A673 (cell line): ENCODE measurements around the gene CAPN1. TPM values are rescaled to one million over a fixed set of nuclear protein-coding genes. Genes with fewer than 3 reads are reported as not detected.
"Not testable (repeated sequence)": the region's sequence is repeated elsewhere in the genome, so short reads cannot be mapped to it uniquely, and the experiment has no call there.

Experiments used
- BruUV-seq: library from RNA; stranded (reverse); fragments of 400-500 nt; replicated peaks from 2 replicates; lab custom pipeline; 2021; lab: Mats Ljungman, UMichigan
- CTCF ChIA-PET: fragments of 300-600 bp; sonication (Branson Sonifier 250); formaldehyde crosslinking; loops from one replicate; lab custom pipeline; 2022; ENCODE audit warnings: antibody characterized with exemption; lab: Charles Lee
- POLR2A ChIA-PET: fragments of 300-600 bp; sonication (Branson Sonifier 250); formaldehyde crosslinking; loops from one replicate; lab custom pipeline; 2022; ENCODE audit warnings: antibody characterized with exemption; ENCODE audit not compliant: low non-redundant PET; lab: Charles Lee
- DNase-seq: peaks from one replicate; pipeline ENCODE4 v3.0.0-alpha.2; 2015; ENCODE audit warnings: low spot score
- H3K27ac ChIP-seq: fragments of 200-600 bp; sonication (generic); 2 replicates; pipeline ENCODE4 v1.5.1; 2016; ENCODE audit warnings: mixed run types, low read depth, mild to moderate bottlenecking, mixed read lengths, antibody characterized with exemption, low read length; ENCODE audit not compliant: poor library complexity, severe bottlenecking
- H3K27me3 ChIP-seq: fragments of 200-600 bp; sonication (generic); replicated peaks from 2 replicates; pipeline ENCODE4 v1.6.1; 2017; ENCODE audit warnings: mixed run types, low read depth, mild to moderate bottlenecking, mixed read lengths, antibody characterized with exemption, low read length; ENCODE audit not compliant: insufficient read depth, poor library complexity
- H3K36me3 ChIP-seq: fragments of 200-600 bp; sonication (generic); 2 replicates; pipeline ENCODE4 v1.6.1; 2016; ENCODE audit warnings: mixed run types, mild to moderate bottlenecking, mixed read lengths, antibody characterized with exemption, low read length; ENCODE audit not compliant: insufficient read depth, poor library complexity, severe bottlenecking
- H3K4me1 ChIP-seq: fragments of 200-600 bp; sonication (generic); 2 replicates; pipeline ENCODE4 v1.6.1; 2017; ENCODE audit warnings: mixed run types, mild to moderate bottlenecking, mixed read lengths, antibody characterized with exemption, low read length; ENCODE audit not compliant: insufficient read depth, poor library complexity, severe bottlenecking
- H3K4me3 ChIP-seq: fragments of 200-600 bp; sonication (generic); 2 replicates; pipeline ENCODE4 v1.5.1; 2016; ENCODE audit warnings: low read depth, mixed run types, mild to moderate bottlenecking, mixed read lengths, low read length; ENCODE audit not compliant: poor library complexity, severe bottlenecking
- H3K9me3 ChIP-seq: fragments of 200-600 bp; sonication (generic); 2 replicates; pipeline ENCODE4 v1.6.1; 2016; ENCODE audit warnings: mixed run types, low read depth, mild to moderate bottlenecking, mixed read lengths, antibody characterized with exemption, low read length; ENCODE audit not compliant: poor library complexity, severe bottlenecking
- CTCF ChIP-seq: fragments of 300-800, 200-600 bp; sonication (generic); conservative IDR thresholded peaks from 2 replicates; pipeline ENCODE4 v1.5.1; 2017; ENCODE audit warnings: low read depth, mild to moderate bottlenecking, antibody characterized with exemption, low read length, moderate library complexity, mixed read lengths
- EZH2 ChIP-seq: fragments of 200-600 bp; sonication (generic); IDR thresholded peaks from 2 replicates; pipeline ENCODE4 v1.6.1; 2017; ENCODE audit warnings: borderline replicate concordance, low read depth, mild to moderate bottlenecking, mixed read lengths, antibody characterized with exemption, low read length; ENCODE audit not compliant: poor library complexity, severe bottlenecking
- intact Hi-C: fragments of 100-400 bp; cut with micrococcal nuclease; formaldehyde crosslinking; loops from one replicate; pipeline ENCODE4 v1.10.0; 2022; ENCODE audit not compliant: unreplicated experiment
- total RNA-seq: library from RNA; stranded (reverse); gene quantifications from 2 replicates; pipeline ENCODE4 v1.2.3, GENCODE V29; 2021

The CAPN1 gene
- total RNA-seq, 1 experiment from 2014 or later = 79.9 TPM

- no peak for DNase-seq
- TF ChIP-seq EZH2 = no peak
- no peak for TF ChIP-seq CTCF
- no peak overlapping the region for H3K27ac ChIP-seq
- ChIA-PET POLR2A (no interaction called here), CTCF (no interaction called here)
- H3K9me3 ChIP-seq = no peaks in the 10 kb centered on the region
- no peak overlapping the region for H3K4me3 ChIP-seq
- intact Hi-C loops = no loop called here
- BruUV-seq = no TSS peak
- H3K36me3 ChIP-seq = no peaks in the 10 kb centered on the region
- H3K4me1 ChIP-seq = no peaks in the 10 kb centered on the region
- no peaks in the 10 kb centered on the region for H3K27me3 ChIP-seq
Observed at GRCh38 chr11:65246506-65246905, 64.8 kb downstream of the CAPN1 start.

GRCh38 chr11:65248184-65248710 lies 66.5 kb downstream of the CAPN1 start:
- BruUV-seq, H3K27ac ChIP-seq, H3K4me3 ChIP-seq, H3K27me3 ChIP-seq, H3K36me3 ChIP-seq, H3K9me3 ChIP-seq, DNase-seq, H3K4me1 ChIP-seq, POLR2A ChIA-PET, intact Hi-C loops: not testable (repeated sequence)
- CTCF ChIA-PET = interaction anchor here (1.9 kb wide), 1 partner anchor 22 kb away, joined by 5 read pairs; no protein-coding TSS in a partner anchor

- no peaks in the 10 kb centered on the region for H3K4me1 ChIP-seq
- TF ChIP-seq EZH2 (no peak), CTCF (no peak)
- no peak for DNase-seq
- intact Hi-C loops = loop anchor here (5.0 to 10.0 kb wide), 2 partner anchors 44 to 407 kb away; partner anchors contain the start of gene CDC42BPG
- CTCF ChIA-PET = no interaction called here
- H3K4me3 ChIP-seq = no peak overlapping the region
- no peaks in the 10 kb centered on the region for H3K27me3 ChIP-seq
- no peak overlapping the region for H3K27ac ChIP-seq
- POLR2A ChIA-PET = no interaction called here
- no peaks in the 10 kb centered on the region for H3K9me3 ChIP-seq
- H3K36me3 ChIP-seq = no peaks in the 10 kb centered on the region
- BruUV-seq = no TSS peak
Observed at GRCh38 chr11:65251476-65251875, 69.7 kb downstream of the CAPN1 start.

- Histone ChIP-seq H3K36me3 (no peaks in the 10 kb centered on the region), H3K27me3 (no peaks in the 10 kb centered on the region), H3K4me1 (no peaks in the 10 kb centered on the region), H3K27ac (no peak overlapping the region), H3K4me3 (no peak overlapping the region), H3K9me3 (no peaks in the 10 kb centered on the region)
- no TSS peak for BruUV-seq
- DNase-seq = no peak
- ChIA-PET POLR2A (no interaction called here), CTCF (interaction anchor here (1.1 kb wide), 1 partner anchor 144 kb away, joined by 3 read pairs; no protein-coding TSS in a partner anchor)
- TF ChIP-seq CTCF (no peak), EZH2 (no peak)
- intact Hi-C loops = loop anchor here (5.0 to 10.0 kb wide), 2 partner anchors 47 to 410 kb away; partner anchors contain the start of gene CDC42BPG
Observed at GRCh38 chr11:65254724-65255123, 73.0 kb downstream of the CAPN1 start.
